Measurements from ENCODE around the gene ERC2. TPM values are rescaled to one million over a fixed set of nuclear protein-coding genes. Genes with fewer than 3 reads are reported as not detected.
A peak's percentile ranks its signal among the peaks of the same experiment; 100 is the strongest.
"Not testable (repeated sequence)": the region's sequence is repeated elsewhere in the genome, so short reads cannot be mapped to it uniquely, and the experiment has no call there.

Gene ERC2
- polyA plus RNA-seq, 1 donor: 1.6 TPM

- DNase-seq: no peak
Observed at GRCh38 chr3:56115698-56116097, 352.6 kb downstream of the ERC2 start.

GRCh38 chr3:56115199-56115598 lies 353.1 kb downstream of the ERC2 start:
- DNase-seq: no peak

GRCh38 chr3:56113908-56114307 lies 354.4 kb downstream of the ERC2 start:
- no peak for DNase-seq

GRCh38 chr3:56113231-56113630 lies 355.0 kb downstream of the ERC2 start:
- no peak for DNase-seq

GRCh38 chr3:56111606-56112304 lies 356.5 kb downstream of the ERC2 start:
- peak; percentile 47 for DNase-seq

- DNase-seq: no peak
Observed at GRCh38 chr3:56110886-56111285, 357.4 kb downstream of the ERC2 start.

- DNase-seq: no peak
Observed at GRCh38 chr3:56107157-56107556, 361.1 kb downstream of the ERC2 start.

- DNase-seq: no peak
Observed at GRCh38 chr3:56102032-56102431, 366.2 kb downstream of the ERC2 start.

GRCh38 chr3:56101576-56101975 lies 366.7 kb downstream of the ERC2 start:
- DNase-seq: no peak

- DNase-seq: peak; percentile 53
Observed at GRCh38 chr3:56096999-56097398, 371.3 kb downstream of the ERC2 start.

GRCh38 chr3:56094170-56094569 lies 374.1 kb downstream of the ERC2 start:
- no peak for DNase-seq

- DNase-seq: no peak
Observed at GRCh38 chr3:56089739-56090138, 378.5 kb downstream of the ERC2 start.

GRCh38 chr3:56087451-56088053 lies 380.7 kb downstream of the ERC2 start:
- DNase-seq: no peak

- DNase-seq: no peak
Observed at GRCh38 chr3:56086355-56086754, 381.9 kb downstream of the ERC2 start.

- DNase-seq: no peak
Observed at GRCh38 chr3:56081246-56081645, 387.0 kb downstream of the ERC2 start.

- no peak for DNase-seq
Observed at GRCh38 chr3:56076746-56077145, 391.5 kb downstream of the ERC2 start.

GRCh38 chr3:56075089-56075488 lies 393.2 kb downstream of the ERC2 start:
- no peak for DNase-seq

- no peak for DNase-seq
Observed at GRCh38 chr3:56069766-56070165, 398.5 kb downstream of the ERC2 start.

GRCh38 chr3:56066405-56066804 lies 401.9 kb downstream of the ERC2 start:
- DNase-seq: not testable (repeated sequence)

GRCh38 chr3:56064684-56065083 lies 403.6 kb downstream of the ERC2 start:
- DNase-seq: no peak

- no peak for DNase-seq
Observed at GRCh38 chr3:56061279-56061626, 407.0 kb downstream of the ERC2 start.

GRCh38 chr3:56060521-56061278 lies 407.6 kb downstream of the ERC2 start:
- no peak for DNase-seq

GRCh38 chr3:56059731-56060130 lies 408.5 kb downstream of the ERC2 start:
- no peak for DNase-seq

GRCh38 chr3:56055951-56056350 lies 412.3 kb downstream of the ERC2 start:
- DNase-seq: no peak

Data from hindlimb muscle (tissue), 1 donor.